Measurements from ENCODE around the gene VSIG4. TPM values are rescaled to one million over a fixed set of nuclear protein-coding genes. Genes with fewer than 3 reads are reported as not detected.
A peak's percentile ranks its signal among the peaks of the same experiment; 100 is the strongest.

The VSIG4 gene
- total RNA-seq, 1 experiment from 2014 or later: not detected

GRCh38 chrX:66036231-66036630, 3.6 kb downstream of the VSIG4 start:
- H3K36me3 Mint-ChIP-seq (ENCODE audit: insufficient read depth in 1 of 3, low read depth in 3 of 3): peaks cover 0 to 2% (median 0%) of the 10 kb centered on the region in 3 experiments; a peak in 3 of 7 replicates
- Histone ChIP-seq H3K9ac (ENCODE audit: extremely low read depth, insufficient read length, low read length) (no peak overlapping the region), H3T11ph (ENCODE audit: low read length) (no peak overlapping the region), H3K4me1 (ENCODE audit: insufficient read depth, low read length) (no peaks in the 10 kb centered on the region; the same call in 1 of the 2 replicates), H3K23me2 (ENCODE audit: insufficient read length, low read depth, low read length, poor library complexity, severe bottlenecking) (no peaks in the 10 kb centered on the region), H3K23ac (ENCODE audit: insufficient read length, low read depth, low read length) (no peak overlapping the region), H3K4ac (ENCODE audit: low read depth, low read length) (no peak overlapping the region), H2BK15ac (ENCODE audit: low read depth, low read length) (no peak overlapping the region), H3K56ac (ENCODE audit: insufficient read length, low read depth, low read length) (no peak overlapping the region), H3K18ac (ENCODE audit: insufficient read length, low read depth, low read length) (no peak overlapping the region), H2AK5ac (ENCODE audit: insufficient read length, low read length) (no peak overlapping the region), H2BK5ac (ENCODE audit: insufficient read length, low read length) (no peak overlapping the region), H2BK20ac (ENCODE audit: low read depth, low read length, poor library complexity, severe bottlenecking) (no peak overlapping the region), H3K79me1 (ENCODE audit: insufficient read depth, low read depth, low read length, poor library complexity, severe bottlenecking) (no peaks in the 10 kb centered on the region), H2BK12ac (ENCODE audit: insufficient read length, low read depth, low read length) (no peak overlapping the region), H3K79me2 (ENCODE audit: insufficient read depth, low read length) (no peaks in the 10 kb centered on the region), H3K27me3 (ENCODE audit: insufficient read depth, low read length) (no peaks in the 10 kb centered on the region), H2AFZ (ENCODE audit: low read length) (no peak overlapping the region), H3K9me3 (ENCODE audit: control insufficient read depth, low read depth, low read length) (peaks cover 38% of the 10 kb centered on the region), H3K4me2 (ENCODE audit: insufficient read depth, insufficient read length, low read length) (no peak overlapping the region), H4K20me1 (ENCODE audit: control insufficient read depth, insufficient read depth, insufficient read length) (no peaks in the 10 kb centered on the region), H4K91ac (ENCODE audit: insufficient read length, low read depth, low read length) (no peak overlapping the region), H4K8ac (replicated peaks; ENCODE audit: insufficient read length, low read depth, low read length) (no peak overlapping the region), H4K5ac (ENCODE audit: insufficient read length, low read depth, low read length) (no peak overlapping the region), H2BK120ac (ENCODE audit: low read depth, low read length, poor library complexity, severe bottlenecking) (no peak overlapping the region), H3K14ac (ENCODE audit: insufficient read depth, low read length) (no peak overlapping the region), H3K27ac (ENCODE audit: insufficient read length, low read depth, low read length) (no peak overlapping the region)
- peaks cover 51 to 59% of the 10 kb centered on the region in 2 experiments for H3K9me3 Mint-ChIP-seq
- H3K4me3 Mint-ChIP-seq: peak overlapping the region in 1 of 2 experiments; percentile 30; a peak in 1 of 5 replicates
- TF ChIP-seq, protein P1, sequence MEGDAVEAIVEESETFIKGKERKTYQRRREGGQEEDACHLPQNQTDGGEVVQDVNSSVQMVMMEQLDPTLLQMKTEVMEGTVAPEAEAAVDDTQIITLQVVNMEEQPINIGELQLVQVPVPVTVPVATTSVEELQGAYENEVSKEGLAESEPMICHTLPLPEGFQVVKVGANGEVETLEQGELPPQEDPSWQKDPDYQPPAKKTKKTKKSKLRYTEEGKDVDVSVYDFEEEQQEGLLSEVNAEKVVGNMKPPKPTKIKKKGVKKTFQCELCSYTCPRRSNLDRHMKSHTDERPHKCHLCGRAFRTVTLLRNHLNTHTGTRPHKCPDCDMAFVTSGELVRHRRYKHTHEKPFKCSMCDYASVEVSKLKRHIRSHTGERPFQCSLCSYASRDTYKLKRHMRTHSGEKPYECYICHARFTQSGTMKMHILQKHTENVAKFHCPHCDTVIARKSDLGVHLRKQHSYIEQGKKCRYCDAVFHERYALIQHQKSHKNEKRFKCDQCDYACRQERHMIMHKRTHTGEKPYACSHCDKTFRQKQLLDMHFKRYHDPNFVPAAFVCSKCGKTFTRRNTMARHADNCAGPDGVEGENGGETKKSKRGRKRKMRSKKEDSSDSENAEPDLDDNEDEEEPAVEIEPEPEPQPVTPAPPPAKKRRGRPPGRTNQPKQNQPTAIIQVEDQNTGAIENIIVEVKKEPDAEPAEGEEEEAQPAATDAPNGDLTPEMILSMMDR (conservative IDR thresholded peaks at IDR 0.05): no peak
- DNase-seq: no peak
- H3K27ac Mint-ChIP-seq: no peak overlapping the region; a peak in 1 of 7 replicates
- H3K27me3 Mint-ChIP-seq (ENCODE audit: low read depth): peaks cover 1% of the 10 kb centered on the region; the same call in 1 of the 2 replicates
- WGBS (ENCODE audit: extremely low coverage, insufficient read length, low lambda C conversion rate): no CpG with 5 or more reads among the region's 1 CpG
- H3K4me1 Mint-ChIP-seq: peaks cover 8 to 9% of the 10 kb centered on the region in 2 experiments
